ENCODE results near the gene CYFIP2. TPM values are rescaled to one million over a fixed set of nuclear protein-coding genes. Genes with fewer than 3 reads are reported as not detected.

The CYFIP2 gene
- polyA plus RNA-seq, 3 donors = 4.4 to 6.8 (median 6.2) TPM

- 85 to 90% (median 90%) methylated on average over 4 of the region's 4 CpGs for WGBS, 3 donors
- no peak overlapping the region for H3K27ac ChIP-seq (ENCODE audit: low read depth, low read length)
These were observed 40.2 kb downstream of the CYFIP2 start for GRCh38 chr5:157306081-157306480.

GRCh38 chr5:157306692-157307471 lies 41.0 kb downstream of the CYFIP2 start:
- 81 to 86% (median 84%) methylated on average over 10 of the region's 10 CpGs for WGBS, 3 donors
- no peak overlapping the region for H3K27ac ChIP-seq (ENCODE audit: low read depth, low read length)

GRCh38 chr5:157308836-157309465 lies 43.0 kb downstream of the CYFIP2 start:
- WGBS, 3 donors = 54 to 63% (median 55%) methylated on average over 8 of the region's 8 CpGs
- no peak overlapping the region for H3K27ac ChIP-seq (ENCODE audit: low read depth, low read length)

- no peak overlapping the region for H3K27ac ChIP-seq (ENCODE audit: low read depth, low read length)
- 69 to 79% (median 74%) methylated on average over 14 of the region's 14 CpGs for WGBS, 3 donors
These were observed 43.9 kb downstream of the CYFIP2 start for GRCh38 chr5:157309796-157310195.

- 94 to 96% (median 94%) methylated on average over 11 of the region's 11 CpGs for WGBS, 3 donors
- no peak overlapping the region for H3K27ac ChIP-seq (ENCODE audit: low read depth, low read length)
These were observed 45.7 kb downstream of the CYFIP2 start for GRCh38 chr5:157311595-157311994.

GRCh38 chr5:157312492-157312891 lies 46.6 kb downstream of the CYFIP2 start:
- 23 to 32% (median 29%) methylated on average over 6 of the region's 6 CpGs for WGBS, 3 donors

GRCh38 chr5:157322581-157322980 lies 56.7 kb downstream of the CYFIP2 start:
- H3K27ac ChIP-seq (ENCODE audit: low read depth, low read length) = no peak overlapping the region
- WGBS, 3 donors = 84 to 94% (median 88%) methylated on average over 9 to 13 of the region's 13 CpGs

More at GRCh38 chr5:157312492-157312891, 46.6 kb downstream of the CYFIP2 start:
- H3K27ac ChIP-seq (ENCODE audit: low read depth, low read length) = no peak overlapping the region

- H3K27ac ChIP-seq (ENCODE audit: low read depth, low read length) = no peak overlapping the region
- WGBS, 3 donors = 79 to 90% (median 84%) methylated on average over 10 of the region's 10 CpGs
These were observed 57.3 kb downstream of the CYFIP2 start for GRCh38 chr5:157323107-157323706.

- 91 to 96% (median 94%) methylated on average over 7 of the region's 7 CpGs for WGBS, 3 donors
- H3K27ac ChIP-seq (ENCODE audit: low read depth, low read length) = no peak overlapping the region
These were observed 58.3 kb downstream of the CYFIP2 start for GRCh38 chr5:157324237-157324636.

- no peak overlapping the region for H3K27ac ChIP-seq (ENCODE audit: low read depth, low read length)
- 67 to 84% (median 80%) methylated on average over 7 of the region's 7 CpGs for WGBS, 3 donors
These were observed 60.6 kb downstream of the CYFIP2 start for GRCh38 chr5:157326440-157327005.

GRCh38 chr5:157327771-157328170 lies 61.8 kb downstream of the CYFIP2 start:
- H3K27ac ChIP-seq (ENCODE audit: low read depth, low read length) = no peak overlapping the region
- 50 to 68% (median 57%) methylated on average over 3 of the region's 3 CpGs for WGBS, 3 donors

- 14 to 21% (median 15%) methylated on average over 12 of the region's 12 CpGs for WGBS, 3 donors
- H3K27ac ChIP-seq (ENCODE audit: low read depth, low read length) = no peak overlapping the region
These were observed 62.5 kb downstream of the CYFIP2 start for GRCh38 chr5:157328277-157328912.

- no peak overlapping the region for H3K27ac ChIP-seq (ENCODE audit: low read depth, low read length)
- 71 to 90% (median 83%) methylated on average over 3 of the region's 3 CpGs for WGBS, 3 donors
These were observed 65.9 kb downstream of the CYFIP2 start for GRCh38 chr5:157331807-157332206.

- 73 to 90% (median 78%) methylated on average over 8 of the region's 8 CpGs for WGBS, 3 donors
- no peak overlapping the region for H3K27ac ChIP-seq (ENCODE audit: low read depth, low read length)
These were observed 69.9 kb downstream of the CYFIP2 start for GRCh38 chr5:157335534-157336422.

GRCh38 chr5:157336423-157336744 lies 70.5 kb downstream of the CYFIP2 start:
- WGBS, 3 donors = 65 to 81% (median 71%) methylated on average over 3 of the region's 3 CpGs
- H3K27ac ChIP-seq (ENCODE audit: low read depth, low read length) = no peak overlapping the region

GRCh38 chr5:157339409-157339808 lies 73.5 kb downstream of the CYFIP2 start:
- H3K27ac ChIP-seq (ENCODE audit: low read depth, low read length) = no peak overlapping the region
- 86 to 91% (median 89%) methylated on average over 1 of the region's 1 CpG for WGBS, 3 donors

- H3K27ac ChIP-seq (ENCODE audit: low read depth, low read length) = no peak overlapping the region
- WGBS, 3 donors = 83 to 86% (median 85%) methylated on average over 16 of the region's 16 CpGs
These were observed 77.0 kb downstream of the CYFIP2 start for GRCh38 chr5:157342822-157343402.
